ENCODE data around the gene RBMS1.

The RBMS1 gene

DNA sequence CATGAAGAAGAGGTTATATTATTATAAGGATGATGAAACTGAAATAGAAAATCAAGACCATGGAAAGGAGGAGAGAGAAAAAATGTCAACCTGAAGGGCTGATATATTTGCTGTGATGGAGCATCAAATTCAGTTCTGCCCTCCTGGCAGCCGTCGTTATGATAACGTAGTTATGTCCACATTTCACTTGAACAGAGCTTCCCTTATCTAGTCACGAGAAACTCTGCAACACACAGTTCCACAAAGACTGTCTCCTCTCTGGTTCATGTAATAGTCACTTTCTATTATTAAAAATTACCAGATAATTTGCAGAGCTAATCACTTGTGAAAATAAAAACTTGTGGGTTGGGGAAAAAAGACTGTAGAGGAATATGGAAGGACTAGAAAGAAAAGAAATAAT, 19.5 kb upstream of the RBMS1 start:
- no peaks in the 10 kb centered on the region for H3K27me3 ChIP-seq (ENCODE audit: insufficient read depth, low read length, poor library complexity, severe bottlenecking)
- no peaks in the 10 kb centered on the region for H3K79me2 ChIP-seq (ENCODE audit: insufficient read depth, low read length)
- H3F3A ChIP-seq (ENCODE audit: low read depth) = peaks cover 3% of the 10 kb centered on the region; the same call in 1 of the 2 replicates
- H4K20me1 ChIP-seq (ENCODE audit: insufficient read depth, low read length, poor library complexity, severe bottlenecking) = no peaks in the 10 kb centered on the region
- no peak overlapping the region for H2AFZ ChIP-seq (ENCODE audit: low read length)
- no peaks in the 10 kb centered on the region for H3K9me3 ChIP-seq (ENCODE audit: insufficient read depth, low read depth, low read length)
- H3K36me3 ChIP-seq (ENCODE audit: insufficient read depth, low read length) = no peaks in the 10 kb centered on the region
- no peaks in the 10 kb centered on the region for H3K9me2 ChIP-seq (replicated peaks; ENCODE audit: low read depth, low read length)
- no peak overlapping the region for H3K9ac ChIP-seq (ENCODE audit: low read depth, low read length, poor library complexity, severe bottlenecking)
- H3K4me1 ChIP-seq (ENCODE audit: insufficient read depth, low read length, poor library complexity, severe bottlenecking) = peaks cover 56% of the 10 kb centered on the region
- no peak overlapping the region for H3K4me3 ChIP-seq (ENCODE audit: low read length, poor library complexity, severe bottlenecking)
- TF ChIP-seq, protein P1, sequence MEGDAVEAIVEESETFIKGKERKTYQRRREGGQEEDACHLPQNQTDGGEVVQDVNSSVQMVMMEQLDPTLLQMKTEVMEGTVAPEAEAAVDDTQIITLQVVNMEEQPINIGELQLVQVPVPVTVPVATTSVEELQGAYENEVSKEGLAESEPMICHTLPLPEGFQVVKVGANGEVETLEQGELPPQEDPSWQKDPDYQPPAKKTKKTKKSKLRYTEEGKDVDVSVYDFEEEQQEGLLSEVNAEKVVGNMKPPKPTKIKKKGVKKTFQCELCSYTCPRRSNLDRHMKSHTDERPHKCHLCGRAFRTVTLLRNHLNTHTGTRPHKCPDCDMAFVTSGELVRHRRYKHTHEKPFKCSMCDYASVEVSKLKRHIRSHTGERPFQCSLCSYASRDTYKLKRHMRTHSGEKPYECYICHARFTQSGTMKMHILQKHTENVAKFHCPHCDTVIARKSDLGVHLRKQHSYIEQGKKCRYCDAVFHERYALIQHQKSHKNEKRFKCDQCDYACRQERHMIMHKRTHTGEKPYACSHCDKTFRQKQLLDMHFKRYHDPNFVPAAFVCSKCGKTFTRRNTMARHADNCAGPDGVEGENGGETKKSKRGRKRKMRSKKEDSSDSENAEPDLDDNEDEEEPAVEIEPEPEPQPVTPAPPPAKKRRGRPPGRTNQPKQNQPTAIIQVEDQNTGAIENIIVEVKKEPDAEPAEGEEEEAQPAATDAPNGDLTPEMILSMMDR (conservative IDR thresholded peaks at IDR 0.05; ENCODE audit: low read length) = no peak
- no peak for TF ChIP-seq EZH2phosphoT487 (IDR thresholded peaks at IDR 0.05; ENCODE audit: borderline replicate concordance)
- H3K4me2 ChIP-seq (ENCODE audit: low read depth, low read length, poor library complexity, severe bottlenecking) = no peak overlapping the region

DNA sequence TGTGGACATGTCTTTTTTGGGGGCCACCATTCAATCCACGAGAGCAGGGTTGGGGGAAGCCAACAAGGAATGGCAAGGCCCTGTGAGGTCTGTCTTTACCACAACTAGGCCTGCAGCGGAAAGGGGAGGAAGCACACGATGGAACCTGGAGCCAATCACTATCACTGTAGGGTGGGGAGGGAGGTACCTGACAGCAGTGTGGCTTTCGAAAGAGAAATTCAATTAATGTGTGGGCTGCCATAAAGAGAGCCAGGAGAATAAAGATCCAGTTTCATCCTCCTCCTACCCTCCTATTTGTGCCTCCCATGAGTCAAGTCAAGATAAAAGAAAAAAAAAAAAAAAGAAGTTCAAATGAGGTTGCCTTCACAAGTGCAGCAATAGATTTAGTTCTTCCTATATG, 18.9 kb upstream of the RBMS1 start:
- no peak overlapping the region for H3K9ac ChIP-seq (ENCODE audit: low read depth, low read length, poor library complexity, severe bottlenecking)
- H3K4me3 ChIP-seq (ENCODE audit: low read length, poor library complexity, severe bottlenecking) = no peak overlapping the region
- H3K4me1 ChIP-seq (ENCODE audit: insufficient read depth, low read length, poor library complexity, severe bottlenecking) = peaks cover 55% of the 10 kb centered on the region
- H3K9me2 ChIP-seq (replicated peaks; ENCODE audit: low read depth, low read length) = no peaks in the 10 kb centered on the region
- H4K20me1 ChIP-seq (ENCODE audit: insufficient read depth, low read length, poor library complexity, severe bottlenecking) = no peaks in the 10 kb centered on the region
- TF ChIP-seq, protein P1 (conservative IDR thresholded peaks at IDR 0.05; ENCODE audit: low read length) = no peak
- no peak for TF ChIP-seq EZH2phosphoT487 (IDR thresholded peaks at IDR 0.05; ENCODE audit: borderline replicate concordance)
- no peaks in the 10 kb centered on the region for H3K27me3 ChIP-seq (ENCODE audit: insufficient read depth, low read length, poor library complexity, severe bottlenecking)
- H3F3A ChIP-seq (ENCODE audit: low read depth) = peaks cover 3% of the 10 kb centered on the region; the same call in 1 of the 2 replicates
- no peaks in the 10 kb centered on the region for H3K79me2 ChIP-seq (ENCODE audit: insufficient read depth, low read length)
- no peaks in the 10 kb centered on the region for H3K36me3 ChIP-seq (ENCODE audit: insufficient read depth, low read length)
- H3K4me2 ChIP-seq (ENCODE audit: low read depth, low read length, poor library complexity, severe bottlenecking) = no peak overlapping the region
- H3K9me3 ChIP-seq (ENCODE audit: insufficient read depth, low read depth, low read length) = no peaks in the 10 kb centered on the region
- no peak overlapping the region for H2AFZ ChIP-seq (ENCODE audit: low read length)

DNA sequence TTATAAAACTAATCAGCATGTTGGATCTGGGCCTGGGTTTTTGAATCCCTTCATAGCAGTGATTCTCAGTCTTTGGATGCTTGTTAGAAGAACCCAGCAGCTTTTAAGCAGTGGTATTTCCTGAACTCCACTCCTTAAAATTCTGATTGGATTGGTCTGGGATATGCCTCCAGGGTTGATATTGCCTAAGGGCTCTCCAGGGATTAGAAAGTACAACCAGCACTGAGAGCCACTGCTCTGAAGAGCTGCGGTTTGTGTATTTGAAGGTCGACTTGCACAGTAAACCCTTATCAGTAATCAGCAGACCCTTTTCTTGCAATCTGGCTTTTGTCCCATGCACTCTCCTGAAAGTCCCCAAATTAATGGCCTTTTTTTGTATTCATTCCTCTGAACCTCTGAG, 17.0 kb upstream of the RBMS1 start:
- Histone ChIP-seq H3K9me2 (replicated peaks; ENCODE audit: low read depth, low read length) (no peaks in the 10 kb centered on the region), H4K20me1 (ENCODE audit: insufficient read depth, low read length, poor library complexity, severe bottlenecking) (no peaks in the 10 kb centered on the region), H3K4me1 (ENCODE audit: insufficient read depth, low read length, poor library complexity, severe bottlenecking) (peaks cover 58% of the 10 kb centered on the region), H3K27me3 (ENCODE audit: insufficient read depth, low read length, poor library complexity, severe bottlenecking) (no peaks in the 10 kb centered on the region), H3F3A (ENCODE audit: low read depth) (peaks cover 3% of the 10 kb centered on the region; the same call in 1 of the 2 replicates), H3K36me3 (ENCODE audit: insufficient read depth, low read length) (no peaks in the 10 kb centered on the region), H3K9ac (ENCODE audit: low read depth, low read length, poor library complexity, severe bottlenecking) (no peak overlapping the region), H3K4me3 (ENCODE audit: low read length, poor library complexity, severe bottlenecking) (no peak overlapping the region), H3K79me2 (ENCODE audit: insufficient read depth, low read length) (no peaks in the 10 kb centered on the region), H3K4me2 (ENCODE audit: low read depth, low read length, poor library complexity, severe bottlenecking) (peak overlapping the region; percentile 56), H3K9me3 (ENCODE audit: insufficient read depth, low read depth, low read length) (no peaks in the 10 kb centered on the region), H2AFZ (ENCODE audit: low read length) (no peak overlapping the region)
- TF ChIP-seq, protein P1 (conservative IDR thresholded peaks at IDR 0.05; ENCODE audit: low read length) = no peak
- TF ChIP-seq EZH2phosphoT487 (IDR thresholded peaks at IDR 0.05; ENCODE audit: borderline replicate concordance) = no peak
